Measurements from ENCODE around the gene PBOV1.

The PBOV1 gene

GRCh38 chr6:138218449-138218848 lies at the start of gene PBOV1:
TSS of gene PBOV1 (minus strand) at chr6:138218491. CDS start at chr6:138218395, 96 bp downstream.
- DNase-seq: no peak

- no peak for DNase-seq
Observed at GRCh38 chr6:138266095-138266494, 47.8 kb upstream of the PBOV1 start.

GRCh38 chr6:138264372-138264880 lies 46.1 kb upstream of the PBOV1 start:
- DNase-seq: no peak

GRCh38 chr6:138263963-138264362 lies 45.7 kb upstream of the PBOV1 start:
- no peak for DNase-seq

- DNase-seq: no peak
Observed at GRCh38 chr6:138261116-138261780, 43.0 kb upstream of the PBOV1 start.

- no peak for DNase-seq
Observed at GRCh38 chr6:138258991-138259390, 40.7 kb upstream of the PBOV1 start.

- DNase-seq: no peak
Observed at GRCh38 chr6:138258197-138258596, 39.9 kb upstream of the PBOV1 start.

- DNase-seq: no peak
Observed at GRCh38 chr6:138257638-138258040, 39.3 kb upstream of the PBOV1 start.

GRCh38 chr6:138255443-138255842 lies 37.2 kb upstream of the PBOV1 start:
- DNase-seq: no peak

- no peak for DNase-seq
Observed at GRCh38 chr6:138253731-138254130, 35.4 kb upstream of the PBOV1 start.

- DNase-seq: no peak
Observed at GRCh38 chr6:138250513-138251247, 32.4 kb upstream of the PBOV1 start.

- no peak for DNase-seq
Observed at GRCh38 chr6:138250053-138250452, 31.8 kb upstream of the PBOV1 start.

GRCh38 chr6:138248878-138249277 lies 30.6 kb upstream of the PBOV1 start:
- DNase-seq: no peak

- no peak for DNase-seq
Observed at GRCh38 chr6:138248011-138248410, 29.7 kb upstream of the PBOV1 start.

GRCh38 chr6:138246650-138247440 lies 28.6 kb upstream of the PBOV1 start:
- DNase-seq: no peak

GRCh38 chr6:138245751-138246150 lies 27.5 kb upstream of the PBOV1 start:
- no peak for DNase-seq

GRCh38 chr6:138242987-138243592 lies 24.8 kb upstream of the PBOV1 start:
- DNase-seq: no peak

GRCh38 chr6:138241934-138242333 lies 23.6 kb upstream of the PBOV1 start:
- no peak for DNase-seq

GRCh38 chr6:138241381-138241780 lies 23.1 kb upstream of the PBOV1 start:
- no peak for DNase-seq

GRCh38 chr6:138240476-138241245 lies 22.4 kb upstream of the PBOV1 start:
- DNase-seq: peak; percentile 32

GRCh38 chr6:138239774-138240173 lies 21.5 kb upstream of the PBOV1 start:
- no peak for DNase-seq

GRCh38 chr6:138238368-138238767 lies 20.1 kb upstream of the PBOV1 start:
- DNase-seq: no peak

Data from retina (tissue), 1 donor.